Natural killer cell (primary cell): ENCODE results near the gene ZFP2. TPM values are rescaled to one million over a fixed set of nuclear protein-coding genes. Genes with fewer than 3 reads are reported as not detected.
"Not testable (repeated sequence)": the region's sequence is repeated elsewhere in the genome, so short reads cannot be mapped to it uniquely, and the experiment has no call there.

ENCODE experiments used
- ATAC-seq, 3 donors: fragments of 150-1000 bp in 2 of 3; fragments of 200-7000 bp in 1 of 3; cut with Tn5 transposase; 1 replicate in 1 of 3; 2 replicates in 2 of 3; pipeline ENCODE4 v1.10.0; 2021; ENCODE audit warnings: mild to moderate bottlenecking in 2 of 3, moderate library complexity in 2 of 3
- DNase-seq, 2 donors: peaks; one replicate each; pipeline versions ENCODE4 v3.0.0 to v3.0.0-alpha.2; 2013 to 2021; ENCODE audit warnings: mixed read lengths in 1 of 2
- H3K27ac ChIP-seq: one replicate; pipeline ENCODE4 v1.5.1; 2013; ENCODE audit warnings: mild to moderate bottlenecking, low read length
- H3K27me3 ChIP-seq: one replicate; pipeline ENCODE4 v1.6.1; 2013; ENCODE audit warnings: low read length; ENCODE audit not compliant: control insufficient read depth, insufficient read depth
- H3K36me3 ChIP-seq: one replicate; pipeline ENCODE4 v1.6.1; 2013; ENCODE audit warnings: low read length; ENCODE audit not compliant: control insufficient read depth, insufficient read depth
- H3K4me1 ChIP-seq: one replicate; pipeline ENCODE4 v1.6.1; 2013; ENCODE audit warnings: low read length; ENCODE audit not compliant: control insufficient read depth, insufficient read depth
- H3K4me3 ChIP-seq: one replicate; pipeline ENCODE4 v1.5.1; 2013; ENCODE audit warnings: low read length
- H3K9me3 ChIP-seq: one replicate; pipeline ENCODE4 v1.6.1; 2013; ENCODE audit warnings: low read length; ENCODE audit not compliant: control insufficient read depth, insufficient read depth
- H3K27ac Mint-ChIP-seq, 2 donors: one replicate each; pipeline ENCODE4 v1.8.0; 2022; ENCODE audit warnings: mild to moderate bottlenecking in 2 of 2, mixed read lengths in 2 of 2, moderate library complexity in 1 of 2
- H3K27me3 Mint-ChIP-seq, 2 donors: one replicate each; pipeline ENCODE4 v1.8.0; 2022; ENCODE audit warnings: low read depth in 2 of 2, mixed read lengths in 2 of 2
- H3K36me3 Mint-ChIP-seq: one replicate; pipeline ENCODE4 v1.8.0; 2022; ENCODE audit warnings: mixed read lengths
- H3K4me1 Mint-ChIP-seq, 2 donors: one replicate each; pipeline ENCODE4 v1.8.0; 2022; ENCODE audit warnings: mixed read lengths in 2 of 2
- H3K4me3 Mint-ChIP-seq: one replicate; pipeline ENCODE4 v1.8.0; 2022; ENCODE audit warnings: mild to moderate bottlenecking, moderate library complexity, mixed read lengths
- H3K9me3 Mint-ChIP-seq, 2 donors: one replicate each; pipeline ENCODE4 v1.8.0; 2022; ENCODE audit warnings: mixed read lengths in 2 of 2
- WGBS: methylation state at CpG from one replicate; pipeline ENCODE4 v1.1.7; 2013; ENCODE audit warnings: missing lambda C conversion rate; ENCODE audit not compliant: insufficient coverage; 5-methylcytosine and 5-hydroxymethylcytosine counted together
- intact Hi-C: fragments of 100-400 bp; cut with micrococcal nuclease; formaldehyde crosslinking; loops from one replicate; pipeline ENCODE4 v1.14.2; 2022
- total RNA-seq, 4 donors: library from RNA; stranded (reverse); fragments of 120-200 nt in 1 of 4; gene quantifications; one replicate each; pipeline versions ENCODE4 v1.2.3 to v1.2.4, GENCODE V29; 2013 to 2022
- TF ChIP-seq, protein P1 (sequence below): fragments of 200-600 bp; IDR thresholded peaks from one replicate; pipeline ENCODE4 v1.8.0; 2022; ENCODE audit warnings: antibody characterized with exemption

The ZFP2 gene
- total RNA-seq, 3 donors from 2014 or later (not counting 1 experiment from before 2014, with no cell fraction given), result 0.33 to 0.61 (median 0.54) TPM

DNA sequence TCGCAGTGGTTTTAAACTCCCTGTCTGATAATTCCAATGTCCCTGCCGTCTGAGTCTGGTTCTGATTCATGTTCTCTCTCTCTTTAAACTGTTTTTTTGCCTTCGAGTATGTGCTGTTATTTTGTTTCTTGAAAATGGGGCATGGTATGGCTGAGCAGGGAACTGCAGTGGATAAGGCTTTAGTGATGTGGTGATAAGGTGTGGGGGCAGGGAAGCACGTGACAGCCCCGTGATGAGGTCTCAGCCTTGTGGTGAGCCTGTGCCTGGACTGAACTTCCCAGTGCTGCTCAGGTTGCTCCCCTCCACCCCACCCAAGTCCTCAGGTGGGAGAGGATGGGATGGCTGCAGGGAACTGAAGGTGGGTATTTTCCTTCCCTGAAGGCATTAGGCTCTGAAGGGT, 41.4 kb upstream of the ZFP2 start:
- H3K36me3 Mint-ChIP-seq, result no peaks in the 10 kb centered on the region
- TF ChIP-seq, protein P1, sequence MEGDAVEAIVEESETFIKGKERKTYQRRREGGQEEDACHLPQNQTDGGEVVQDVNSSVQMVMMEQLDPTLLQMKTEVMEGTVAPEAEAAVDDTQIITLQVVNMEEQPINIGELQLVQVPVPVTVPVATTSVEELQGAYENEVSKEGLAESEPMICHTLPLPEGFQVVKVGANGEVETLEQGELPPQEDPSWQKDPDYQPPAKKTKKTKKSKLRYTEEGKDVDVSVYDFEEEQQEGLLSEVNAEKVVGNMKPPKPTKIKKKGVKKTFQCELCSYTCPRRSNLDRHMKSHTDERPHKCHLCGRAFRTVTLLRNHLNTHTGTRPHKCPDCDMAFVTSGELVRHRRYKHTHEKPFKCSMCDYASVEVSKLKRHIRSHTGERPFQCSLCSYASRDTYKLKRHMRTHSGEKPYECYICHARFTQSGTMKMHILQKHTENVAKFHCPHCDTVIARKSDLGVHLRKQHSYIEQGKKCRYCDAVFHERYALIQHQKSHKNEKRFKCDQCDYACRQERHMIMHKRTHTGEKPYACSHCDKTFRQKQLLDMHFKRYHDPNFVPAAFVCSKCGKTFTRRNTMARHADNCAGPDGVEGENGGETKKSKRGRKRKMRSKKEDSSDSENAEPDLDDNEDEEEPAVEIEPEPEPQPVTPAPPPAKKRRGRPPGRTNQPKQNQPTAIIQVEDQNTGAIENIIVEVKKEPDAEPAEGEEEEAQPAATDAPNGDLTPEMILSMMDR, result no peak
- peaks cover 12 to 14% of the 10 kb centered on the region in 2 donors for H3K27me3 Mint-ChIP-seq
- WGBS, result 82% methylated on average over 3 of the region's 5 CpGs
- ATAC-seq, result no peak
- no peak for DNase-seq
- no peaks in the 10 kb centered on the region for H3K9me3 Mint-ChIP-seq
- no peaks in the 10 kb centered on the region for H3K9me3 ChIP-seq
- H3K4me3 ChIP-seq, result no peak overlapping the region
- H3K36me3 ChIP-seq, result no peaks in the 10 kb centered on the region
- H3K4me3 Mint-ChIP-seq, result no peak overlapping the region
- no peak overlapping the region for H3K27ac Mint-ChIP-seq
- no peaks in the 10 kb centered on the region for H3K27me3 ChIP-seq
- peaks cover 3 to 6% of the 10 kb centered on the region in 2 donors for H3K4me1 Mint-ChIP-seq
- intact Hi-C loops, result no loop called here
- H3K27ac ChIP-seq, result no peak overlapping the region
- no peaks in the 10 kb centered on the region for H3K4me1 ChIP-seq

DNA sequence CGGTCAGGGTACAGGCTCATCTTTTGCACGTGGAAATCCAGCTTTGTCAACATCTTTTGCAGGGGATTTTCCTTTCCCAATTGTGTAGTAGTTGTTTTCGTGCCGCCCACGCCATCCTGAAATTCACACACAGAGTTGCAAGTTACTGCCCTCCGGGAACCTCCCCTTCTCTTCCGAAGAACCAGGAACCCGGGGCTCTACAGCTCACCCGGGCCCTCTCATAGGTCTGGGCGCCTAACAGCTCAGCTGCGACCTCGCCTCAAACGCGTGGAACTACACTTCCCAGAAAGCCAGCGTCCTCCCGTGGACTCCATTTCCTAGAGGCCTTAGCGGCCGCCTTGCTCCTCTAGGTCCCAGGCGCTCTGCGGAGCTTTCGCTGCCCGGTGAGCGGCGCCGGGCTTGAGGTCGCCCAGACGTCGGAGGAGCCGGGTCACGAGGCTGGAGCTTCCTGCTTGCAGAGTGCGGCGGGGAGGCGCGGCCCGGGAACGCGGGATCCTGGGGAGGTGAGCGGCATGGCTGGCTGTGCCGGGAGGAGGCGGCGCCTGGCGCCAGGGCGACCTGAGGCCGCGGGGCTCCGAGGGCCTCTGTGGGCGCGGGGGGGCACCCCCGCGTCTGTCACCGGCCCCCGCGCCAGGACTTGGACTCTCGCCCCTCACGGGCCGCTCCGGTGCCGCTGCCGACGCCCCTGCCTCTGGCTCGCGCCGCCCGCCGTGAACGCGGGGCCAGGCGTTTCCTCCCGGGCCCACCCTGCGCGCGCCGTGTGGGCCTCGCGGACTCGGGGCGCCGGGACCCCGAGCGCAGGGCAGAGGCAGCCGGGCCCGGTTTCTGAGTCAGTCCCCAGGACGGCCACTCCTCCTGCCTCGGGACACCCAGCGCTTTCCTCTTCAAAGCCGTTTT, 35.8 kb upstream of the ZFP2 start, which contains the start of gene ZNF354B:
Gene ZNF354B, plus strand, starts transcription at position 329 of the 897 bp plus-strand sequence. CDS start 1,095 bp downstream, outside the sequence.
- H3K36me3 ChIP-seq, result peaks cover 5% of the 10 kb centered on the region
- H3K9me3 Mint-ChIP-seq, result no peaks in the 10 kb centered on the region
- peak within 1 kb of the TSS; percentile 80 to 90 for H3K27ac Mint-ChIP-seq
- peak; percentile 61 to 92 for DNase-seq
- H3K27me3 Mint-ChIP-seq, result no peaks in the 10 kb centered on the region
- peaks cover 32% of the 10 kb centered on the region in 2 donors for H3K4me1 Mint-ChIP-seq
- WGBS, result 1% methylated on average over 85 of the region's 86 CpGs
- no peaks in the 10 kb centered on the region for H3K36me3 Mint-ChIP-seq
- peaks cover 3% of the 10 kb centered on the region for H3K4me1 ChIP-seq
- intact Hi-C loops, result loop anchor here (1.0 kb wide), 1 partner anchor 130 kb away; the partner anchor contains the start of gene ZNF354A
- no peaks in the 10 kb centered on the region for H3K9me3 ChIP-seq
- no peaks in the 10 kb centered on the region for H3K27me3 ChIP-seq
- ATAC-seq, result peak; percentile 90 to 96 (median 95)
- TF ChIP-seq, protein P1, result no peak
- peak within 1 kb of the TSS; percentile 52 for H3K4me3 ChIP-seq
- peak within 1 kb of the TSS; percentile 20 for H3K27ac ChIP-seq
- H3K4me3 Mint-ChIP-seq, result peak within 1 kb of the TSS; percentile 92

DNA sequence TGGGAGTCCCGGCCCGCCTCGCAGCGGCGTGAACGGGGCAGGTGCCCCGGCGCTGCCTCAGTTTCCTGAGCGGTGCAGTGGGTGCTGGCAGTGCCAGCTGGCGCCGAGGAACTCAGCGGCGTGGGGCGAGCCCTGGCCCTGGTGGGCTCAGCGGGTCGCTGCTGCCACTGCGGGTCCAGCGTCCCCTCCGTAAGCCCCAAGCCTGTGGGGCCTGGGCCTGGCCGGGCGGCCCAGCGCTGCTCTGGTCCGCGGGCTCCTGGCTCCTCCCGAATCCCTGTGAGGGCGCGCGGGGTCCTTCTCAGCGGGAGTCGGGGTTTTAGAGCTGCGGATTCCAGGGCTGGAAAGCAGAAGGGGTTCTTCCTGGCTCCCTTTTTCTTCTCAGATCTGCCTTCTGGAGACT, 35.1 kb upstream of the ZFP2 start:
- H3K9me3 ChIP-seq, intact Hi-C loops, H3K36me3 ChIP-seq, H3K27me3 Mint-ChIP-seq, H3K9me3 Mint-ChIP-seq, ATAC-seq, H3K4me1 ChIP-seq, DNase-seq, H3K36me3 Mint-ChIP-seq, H3K27me3 ChIP-seq, H3K27ac ChIP-seq: not testable (repeated sequence)
- Mint-ChIP-seq H3K27ac (peak overlapping the region in 1 of 2 donors; percentile 90), H3K4me3 (peak overlapping the region; percentile 60), H3K4me1 (peaks cover 32% of the 10 kb centered on the region in 2 donors)
- no CpG with 5 or more reads among the region's 31 CpGs for WGBS
- H3K4me3 ChIP-seq, result peak overlapping the region; percentile 52

DNA sequence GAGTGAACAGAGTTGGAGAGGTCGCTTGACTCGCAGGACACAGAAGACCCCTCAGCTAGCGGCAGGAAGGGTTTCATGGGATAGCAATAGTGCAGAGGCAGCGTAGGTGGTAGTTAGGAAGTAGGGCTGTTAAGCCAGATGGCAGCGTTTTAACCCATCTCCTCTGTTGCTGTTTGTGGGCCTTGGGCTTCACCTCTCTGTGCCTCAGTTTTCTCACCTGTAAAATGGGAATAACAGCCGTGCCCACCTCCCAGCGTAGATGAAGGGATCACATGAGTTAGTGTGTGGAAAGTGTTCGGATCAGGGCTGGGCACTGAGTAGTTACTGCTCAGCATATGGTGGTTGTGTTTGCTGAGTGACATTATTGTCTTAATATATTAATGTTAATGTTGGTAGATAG, 34.1 kb upstream of the ZFP2 start:
- intact Hi-C loops, result no loop called here

More for the DNA sequence above, 34.1 kb upstream of the ZFP2 start:
- Histone ChIP-seq H3K36me3 (peaks cover 18% of the 10 kb centered on the region), H3K4me3 (no peak overlapping the region), H3K4me1 (peaks cover 3% of the 10 kb centered on the region), H3K27ac (no peak overlapping the region), H3K9me3 (no peaks in the 10 kb centered on the region), H3K27me3 (no peaks in the 10 kb centered on the region)
- TF ChIP-seq, protein P1, result no peak
- H3K27me3 Mint-ChIP-seq, result no peaks in the 10 kb centered on the region
- H3K4me1 Mint-ChIP-seq, result peaks cover 32% of the 10 kb centered on the region in 2 donors
- no peaks in the 10 kb centered on the region for H3K9me3 Mint-ChIP-seq
- H3K27ac Mint-ChIP-seq, result peak overlapping the region; percentile 4 to 72
- H3K36me3 Mint-ChIP-seq, result peaks cover 4% of the 10 kb centered on the region
- H3K4me3 Mint-ChIP-seq, result peak overlapping the region; percentile 77
- WGBS, result 97% methylated on average over 8 of the region's 8 CpGs
- ATAC-seq (no peak), DNase-seq (no peak)
